Neural crest cell (in vitro differentiated cells): Measurements from ENCODE around the gene FHIT. TPM values are rescaled to one million over a fixed set of nuclear protein-coding genes. Genes with fewer than 3 reads are reported as not detected.

Source experiments
- DNase-seq: peaks from one replicate; pipeline ENCODE4 v3.0.0; 2021; ENCODE audit warnings: low read depth, mixed read lengths, low spot score
- H3K27ac Mint-ChIP-seq: one replicate; pipeline ENCODE4 v1.8.0; 2021; ENCODE audit warnings: mild to moderate bottlenecking, mixed read lengths; ENCODE audit not compliant: unreplicated experiment
- H3K27me3 Mint-ChIP-seq: 2 replicates; pipeline ENCODE4 v1.8.0; 2021; ENCODE audit warnings: low read depth, mild to moderate bottlenecking, mixed read lengths
- H3K36me3 Mint-ChIP-seq: 2 replicates; pipeline ENCODE4 v1.8.0; 2021; ENCODE audit warnings: low read depth, mild to moderate bottlenecking, mixed read lengths
- H3K4me1 Mint-ChIP-seq: 2 replicates; pipeline ENCODE4 v1.8.0; 2021; ENCODE audit warnings: mixed read lengths
- H3K4me3 Mint-ChIP-seq: one replicate; pipeline ENCODE4 v1.8.0; 2021; ENCODE audit warnings: mild to moderate bottlenecking, mixed read lengths
- H3K9me3 Mint-ChIP-seq: 2 replicates; pipeline ENCODE4 v1.8.0; 2021; ENCODE audit warnings: mixed read lengths
- total RNA-seq: library from RNA; stranded (reverse); gene quantifications from 2 replicates; pipeline ENCODE4 v1.2.1, GENCODE V29; 2021
- TF ChIP-seq, protein P1 (sequence below): fragments of 200-600 bp; sonication (generic); conservative IDR thresholded peaks from 2 replicates; pipeline ENCODE4 v1.5.0; 2021; ENCODE audit warnings: antibody characterized with exemption, mild to moderate bottlenecking

The FHIT gene
- total RNA-seq, 1 donor from 2014 or later, result 5.2 TPM

GRCh38 chr3:60133269-60134162 lies 1117.7 kb downstream of the FHIT start:
- no peaks in the 10 kb centered on the region for H3K36me3 Mint-ChIP-seq
- no peaks in the 10 kb centered on the region for H3K27me3 Mint-ChIP-seq
- DNase-seq, result no peak
- peaks cover 3% of the 10 kb centered on the region for H3K4me1 Mint-ChIP-seq
- no peak overlapping the region for H3K27ac Mint-ChIP-seq
- H3K9me3 Mint-ChIP-seq, result no peaks in the 10 kb centered on the region
- H3K4me3 Mint-ChIP-seq, result no peak overlapping the region
- TF ChIP-seq, protein P1, sequence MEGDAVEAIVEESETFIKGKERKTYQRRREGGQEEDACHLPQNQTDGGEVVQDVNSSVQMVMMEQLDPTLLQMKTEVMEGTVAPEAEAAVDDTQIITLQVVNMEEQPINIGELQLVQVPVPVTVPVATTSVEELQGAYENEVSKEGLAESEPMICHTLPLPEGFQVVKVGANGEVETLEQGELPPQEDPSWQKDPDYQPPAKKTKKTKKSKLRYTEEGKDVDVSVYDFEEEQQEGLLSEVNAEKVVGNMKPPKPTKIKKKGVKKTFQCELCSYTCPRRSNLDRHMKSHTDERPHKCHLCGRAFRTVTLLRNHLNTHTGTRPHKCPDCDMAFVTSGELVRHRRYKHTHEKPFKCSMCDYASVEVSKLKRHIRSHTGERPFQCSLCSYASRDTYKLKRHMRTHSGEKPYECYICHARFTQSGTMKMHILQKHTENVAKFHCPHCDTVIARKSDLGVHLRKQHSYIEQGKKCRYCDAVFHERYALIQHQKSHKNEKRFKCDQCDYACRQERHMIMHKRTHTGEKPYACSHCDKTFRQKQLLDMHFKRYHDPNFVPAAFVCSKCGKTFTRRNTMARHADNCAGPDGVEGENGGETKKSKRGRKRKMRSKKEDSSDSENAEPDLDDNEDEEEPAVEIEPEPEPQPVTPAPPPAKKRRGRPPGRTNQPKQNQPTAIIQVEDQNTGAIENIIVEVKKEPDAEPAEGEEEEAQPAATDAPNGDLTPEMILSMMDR, result no peak

GRCh38 chr3:60131618-60132017 lies 1119.6 kb downstream of the FHIT start:
- H3K27me3 Mint-ChIP-seq, result no peaks in the 10 kb centered on the region
- H3K27ac Mint-ChIP-seq, result no peak overlapping the region

GRCh38 chr3:60126511-60127304 lies 1124.5 kb downstream of the FHIT start:
- TF ChIP-seq, protein P1, result no peak
- H3K9me3 Mint-ChIP-seq, result peaks cover 2% of the 10 kb centered on the region
- no peak overlapping the region for H3K4me3 Mint-ChIP-seq
- H3K4me1 Mint-ChIP-seq, result peaks cover 7% of the 10 kb centered on the region
- H3K27ac Mint-ChIP-seq, result peak overlapping the region; percentile 14
- H3K27me3 Mint-ChIP-seq, result no peaks in the 10 kb centered on the region
- no peaks in the 10 kb centered on the region for H3K36me3 Mint-ChIP-seq
- no peak for DNase-seq

More at GRCh38 chr3:60131618-60132017, 1119.6 kb downstream of the FHIT start:
- no peak for DNase-seq
- H3K4me3 Mint-ChIP-seq, result no peak overlapping the region
- no peaks in the 10 kb centered on the region for H3K4me1 Mint-ChIP-seq
- TF ChIP-seq, protein P1, result no peak
- H3K9me3 Mint-ChIP-seq, result peaks cover 2% of the 10 kb centered on the region
- no peaks in the 10 kb centered on the region for H3K36me3 Mint-ChIP-seq

DNA sequence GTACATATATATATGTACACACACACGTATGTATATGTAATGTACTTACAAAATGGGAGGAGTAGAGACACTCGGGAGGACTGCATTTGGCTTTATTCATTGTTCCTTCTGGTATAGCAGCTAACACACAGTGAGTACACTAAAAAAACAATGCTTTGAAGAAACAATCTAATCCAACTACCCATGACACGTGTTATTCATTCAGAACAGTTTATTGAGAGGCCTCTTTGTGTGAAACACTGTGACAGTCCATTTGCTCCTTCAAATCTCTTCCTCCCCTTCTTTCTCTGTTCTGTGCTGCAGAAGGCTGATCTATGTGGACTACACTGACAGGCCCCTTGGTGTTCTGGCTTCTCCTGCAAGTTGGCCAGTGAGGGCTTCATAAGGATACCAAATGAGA lies 1125.6 kb downstream of the FHIT start:
- peaks cover 2% of the 10 kb centered on the region for H3K9me3 Mint-ChIP-seq
- peaks cover 7% of the 10 kb centered on the region for H3K4me1 Mint-ChIP-seq
- H3K27ac Mint-ChIP-seq, result no peak overlapping the region
- TF ChIP-seq, protein P1, result no peak
- H3K36me3 Mint-ChIP-seq, result no peaks in the 10 kb centered on the region
- H3K27me3 Mint-ChIP-seq, result no peaks in the 10 kb centered on the region
- H3K4me3 Mint-ChIP-seq, result no peak overlapping the region
- DNase-seq, result no peak

- no peaks in the 10 kb centered on the region for H3K36me3 Mint-ChIP-seq
- no peaks in the 10 kb centered on the region for H3K4me1 Mint-ChIP-seq
- TF ChIP-seq, protein P1, result no peak
- no peak overlapping the region for H3K27ac Mint-ChIP-seq
- no peak overlapping the region for H3K4me3 Mint-ChIP-seq
- DNase-seq, result no peak
- no peaks in the 10 kb centered on the region for H3K27me3 Mint-ChIP-seq
- no peaks in the 10 kb centered on the region for H3K9me3 Mint-ChIP-seq
Measured at GRCh38 chr3:60120245-60120644, 1131.0 kb downstream of the FHIT start.
